ENCODE results near the gene FCRL1.

FCRL1 gene, protein sequence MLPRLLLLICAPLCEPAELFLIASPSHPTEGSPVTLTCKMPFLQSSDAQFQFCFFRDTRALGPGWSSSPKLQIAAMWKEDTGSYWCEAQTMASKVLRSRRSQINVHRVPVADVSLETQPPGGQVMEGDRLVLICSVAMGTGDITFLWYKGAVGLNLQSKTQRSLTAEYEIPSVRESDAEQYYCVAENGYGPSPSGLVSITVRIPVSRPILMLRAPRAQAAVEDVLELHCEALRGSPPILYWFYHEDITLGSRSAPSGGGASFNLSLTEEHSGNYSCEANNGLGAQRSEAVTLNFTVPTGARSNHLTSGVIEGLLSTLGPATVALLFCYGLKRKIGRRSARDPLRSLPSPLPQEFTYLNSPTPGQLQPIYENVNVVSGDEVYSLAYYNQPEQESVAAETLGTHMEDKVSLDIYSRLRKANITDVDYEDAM

DNA sequence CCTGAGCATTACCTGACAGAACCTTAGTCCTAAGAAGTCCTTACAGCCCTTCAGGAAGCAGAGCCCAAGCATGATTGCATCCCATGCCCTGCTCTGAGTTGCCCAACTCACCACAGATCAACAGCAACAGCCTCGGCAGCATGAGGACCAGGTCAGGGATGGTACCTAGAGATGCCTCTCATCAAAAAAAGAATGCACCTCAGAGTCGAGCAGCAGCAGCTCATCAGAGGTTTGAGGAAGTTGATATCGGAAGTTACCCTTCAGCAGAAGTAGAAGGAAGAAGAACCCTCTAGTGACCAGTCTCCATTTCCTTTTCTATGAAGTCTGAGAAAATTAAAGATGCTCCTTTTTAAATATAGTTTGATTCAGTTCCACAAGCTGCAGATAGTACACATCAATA, at the start of gene FCRL1:
TSS of gene FCRL1 (minus strand) at position 225 of the 400 bp plus-strand sequence. CDS start at position 142, 83 bp downstream.
- no peak for DNase-seq (ENCODE audit: low spot score)

DNA sequence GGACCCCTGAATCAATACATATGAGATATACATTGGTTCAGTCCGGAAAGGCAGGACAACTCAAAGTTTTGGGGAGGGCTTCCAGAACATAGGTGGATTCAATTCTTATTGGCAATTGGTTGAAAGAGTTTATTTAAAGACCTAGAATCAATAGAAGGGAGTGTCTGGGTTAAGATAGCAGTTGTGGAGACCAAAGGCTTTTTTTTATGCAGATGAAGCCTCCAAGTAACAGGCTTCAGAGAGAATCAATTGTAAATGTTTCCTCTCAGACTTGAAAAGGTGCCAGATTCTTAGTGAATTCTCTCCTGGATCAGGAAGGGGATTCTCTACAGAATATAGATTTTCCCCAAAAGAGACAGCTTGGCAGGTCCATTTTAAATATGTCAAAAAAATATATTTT, 48.7 kb upstream of the FCRL1 start:
- DNase-seq (ENCODE audit: low spot score): no peak

DNA sequence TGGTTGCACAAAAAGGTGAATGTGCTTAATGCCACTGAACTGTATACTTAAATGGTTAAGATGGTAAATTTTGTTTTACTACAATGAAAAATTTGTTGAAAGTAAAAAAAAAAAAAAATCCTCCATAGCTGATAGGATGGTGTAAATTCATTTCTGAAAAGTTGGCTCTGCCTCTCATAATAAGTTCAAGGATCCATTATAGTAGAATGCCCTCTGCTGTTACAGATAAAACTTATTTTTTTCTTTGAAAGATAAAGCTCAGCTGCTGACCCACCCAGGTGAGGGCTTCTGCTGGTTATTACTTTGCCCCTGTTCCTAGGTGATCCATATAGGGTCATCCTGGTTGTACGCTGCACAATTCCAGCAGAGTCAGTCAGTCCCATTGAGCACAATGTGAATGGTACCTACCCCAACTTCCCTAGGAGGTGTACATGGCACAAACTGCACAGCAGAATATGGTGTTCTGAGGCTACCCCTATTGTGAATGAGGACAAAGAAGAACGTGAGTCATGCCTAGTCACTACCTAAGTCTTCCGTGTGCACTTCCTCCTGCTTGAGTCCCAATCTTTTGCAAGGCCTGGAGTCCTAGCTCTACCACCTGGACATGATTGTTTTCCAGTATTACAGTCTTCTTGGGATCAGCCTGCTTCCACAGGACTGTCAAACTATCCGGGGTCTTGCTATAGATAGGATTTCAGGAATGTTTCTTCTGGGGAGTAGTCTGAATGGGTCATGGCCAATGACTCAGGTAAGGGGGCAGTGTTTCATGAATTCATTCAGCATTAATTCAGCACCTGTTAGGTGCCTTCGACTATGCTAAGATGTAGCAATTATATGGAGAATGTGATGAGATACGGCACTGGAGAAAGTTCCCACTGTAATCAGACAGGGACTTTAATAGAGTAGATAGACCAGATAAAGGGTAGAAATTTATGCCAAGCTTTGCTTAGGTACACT, 42.5 kb upstream of the FCRL1 start:
- no peak for DNase-seq (ENCODE audit: low spot score)

DNA sequence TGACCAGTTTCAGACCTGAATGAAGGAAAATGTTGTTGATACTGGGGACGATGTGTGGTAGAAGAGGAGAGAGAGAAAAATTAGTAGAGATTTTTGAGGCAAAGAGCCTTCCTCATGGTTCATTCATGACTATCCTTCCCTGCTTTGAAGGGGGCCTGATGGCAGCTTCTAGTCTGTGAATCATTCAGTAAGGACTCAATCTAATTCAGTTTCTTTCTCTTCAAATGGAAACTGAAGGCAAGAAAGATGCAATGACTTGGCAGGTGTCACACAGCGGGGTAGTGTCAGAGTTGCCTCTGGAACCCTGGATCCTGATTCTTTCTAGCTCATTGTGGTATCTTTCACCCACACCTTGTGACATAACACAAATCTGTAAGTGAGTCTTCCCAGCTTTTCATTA, 36.6 kb upstream of the FCRL1 start:
- no peak for DNase-seq (ENCODE audit: low spot score)

DNA sequence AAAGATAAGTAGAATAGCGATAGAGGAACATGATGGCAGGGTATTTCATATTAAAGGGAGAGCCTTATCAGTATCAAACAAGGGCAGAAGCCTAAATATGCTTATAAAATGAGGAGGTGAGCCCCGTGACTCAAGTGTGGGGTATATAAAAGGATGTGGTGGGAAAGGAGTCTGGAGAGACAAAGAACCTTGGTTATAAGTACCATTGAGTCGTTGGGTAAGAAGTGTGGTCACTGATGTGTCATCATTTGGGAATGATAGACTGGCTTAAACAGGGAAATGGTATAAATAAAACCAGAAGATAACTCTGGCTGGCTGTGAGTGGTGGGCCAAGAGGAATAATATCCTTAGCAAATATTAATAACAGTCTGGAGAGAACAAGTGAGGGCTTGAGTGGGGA, 32.6 kb upstream of the FCRL1 start:
- DNase-seq (ENCODE audit: low spot score): no peak

DNA sequence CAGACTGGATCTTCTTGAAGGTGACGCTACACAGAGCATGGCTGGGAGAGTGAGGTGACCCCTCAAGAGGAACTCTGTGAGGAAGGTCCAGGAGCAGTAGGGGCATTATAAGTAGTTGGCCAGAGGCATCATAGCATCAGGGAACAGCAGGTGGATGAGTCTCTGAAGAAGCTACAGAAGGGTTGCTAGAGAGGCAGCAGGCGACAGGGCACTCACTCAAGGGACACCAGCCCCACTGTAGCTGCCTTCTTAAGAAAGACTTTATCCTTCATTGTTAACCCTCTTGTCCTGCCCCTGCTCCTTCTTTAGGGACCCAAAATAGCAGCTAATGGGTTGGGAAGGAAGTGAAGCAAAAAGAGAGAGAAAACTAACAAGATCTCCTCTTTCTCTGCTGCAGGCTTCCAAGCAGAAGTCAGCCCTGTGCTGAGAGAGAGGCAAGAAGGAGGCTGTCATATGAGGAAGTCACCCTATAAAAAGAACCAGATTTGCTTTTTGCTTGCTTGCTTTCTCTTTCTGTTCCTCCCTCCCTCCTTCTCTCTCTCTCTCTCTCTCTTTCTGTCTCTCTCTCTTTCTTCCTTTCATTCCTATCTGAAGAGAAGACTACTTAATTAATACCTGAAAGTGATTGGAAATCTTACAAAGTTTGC, 29.4 kb upstream of the FCRL1 start:
- no peak for DNase-seq (ENCODE audit: low spot score)

DNA sequence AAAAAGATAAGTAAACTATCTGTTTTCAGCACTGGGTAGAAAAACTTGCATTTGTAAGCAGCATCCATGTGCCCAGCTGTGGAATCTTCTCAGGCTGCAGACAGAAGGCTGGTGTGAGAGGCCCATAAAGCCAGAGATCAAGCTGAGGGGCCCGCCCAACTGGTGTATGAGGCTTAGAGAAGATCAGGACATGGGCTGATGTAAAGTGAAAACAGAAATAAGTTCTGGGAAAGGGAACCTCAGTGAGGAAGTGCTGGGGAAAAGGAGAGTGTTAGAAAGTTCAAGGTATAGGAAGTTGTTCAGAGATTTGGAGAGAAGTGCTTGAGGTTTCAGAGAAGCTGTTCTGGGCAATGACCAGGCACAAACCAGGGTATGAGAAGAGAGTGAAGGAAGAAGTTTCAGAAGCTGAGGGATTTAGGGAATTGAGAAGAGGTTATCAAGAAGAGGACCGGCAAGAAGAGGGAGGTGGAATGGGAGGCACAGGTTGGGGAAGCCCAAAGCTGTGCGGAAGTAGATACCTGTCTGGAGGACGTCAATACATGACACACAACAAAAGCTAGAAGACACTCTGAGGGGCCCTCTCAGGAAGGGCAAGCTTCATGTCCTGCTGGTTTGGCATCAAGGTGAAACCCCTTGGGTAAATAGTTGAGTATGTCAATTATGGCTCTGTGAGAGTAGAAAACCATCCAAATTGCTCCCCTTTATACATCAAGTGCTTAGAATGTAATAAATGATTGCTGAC, 24.3 kb upstream of the FCRL1 start:
- no peak for DNase-seq (ENCODE audit: low spot score)

DNA sequence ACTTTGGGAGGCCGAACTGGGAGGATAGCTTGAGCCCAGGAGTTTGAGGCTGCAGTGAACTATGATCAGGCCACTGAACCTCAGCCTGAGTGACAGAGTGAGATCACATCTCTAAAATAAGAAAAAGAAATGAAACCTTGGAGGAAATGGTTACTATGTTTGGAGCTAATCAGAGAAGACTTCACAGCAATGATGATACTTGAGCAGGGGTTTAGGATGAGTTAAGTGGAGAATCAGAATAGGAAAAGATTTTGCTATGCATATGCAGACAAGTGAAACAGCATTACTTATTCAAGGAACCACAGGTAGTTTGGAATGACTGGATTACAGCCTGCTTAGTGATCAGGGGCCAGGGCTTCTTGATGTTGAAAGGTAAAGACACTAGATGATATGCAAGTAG, 23.0 kb upstream of the FCRL1 start:
- no peak for DNase-seq (ENCODE audit: low spot score)

DNA sequence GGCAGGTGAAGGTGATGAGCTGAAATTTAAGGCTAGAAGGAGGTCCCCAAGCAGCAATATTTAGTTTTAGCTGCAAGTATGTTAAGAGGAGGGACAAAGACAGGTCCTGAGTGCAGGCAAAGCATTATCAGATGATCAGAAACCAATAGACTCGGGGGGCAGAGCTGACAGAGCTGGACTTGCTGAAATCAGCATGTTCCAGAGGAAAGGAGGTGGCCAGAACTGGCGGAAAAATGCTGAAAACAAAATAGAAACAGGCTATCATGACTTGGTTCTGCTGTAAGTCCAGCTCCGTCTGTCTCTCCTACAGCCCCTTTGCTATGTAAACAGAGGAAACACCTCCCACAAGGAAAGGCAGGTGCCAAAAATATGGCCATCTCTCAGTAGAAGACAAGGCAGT, 21.8 kb upstream of the FCRL1 start, which contains the start of gene CD5L:
TSS of gene CD5L (minus strand) at position 101 of the 400 bp plus-strand sequence. CDS start 107 bp downstream, outside the sequence.
- DNase-seq (ENCODE audit: low spot score): no peak

DNA sequence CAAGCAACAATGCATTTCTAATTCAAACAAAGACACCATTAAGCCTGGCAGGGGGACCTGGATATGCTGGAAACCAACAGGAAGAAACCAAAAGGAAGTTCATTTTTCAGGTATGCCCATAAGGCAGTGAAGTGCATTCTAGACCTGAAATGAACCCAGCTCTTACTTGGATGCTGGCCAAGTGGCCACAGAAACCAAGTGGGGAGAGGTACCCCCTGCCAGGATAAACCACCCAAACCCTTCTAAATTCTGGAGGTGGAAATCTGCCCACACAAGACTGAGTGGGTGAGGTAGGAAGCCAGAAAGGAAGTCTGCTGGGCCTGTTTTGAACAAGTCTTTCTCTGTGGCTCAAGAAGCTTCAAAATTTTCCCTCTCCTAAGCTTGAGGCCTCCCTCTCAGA, 19.0 kb upstream of the FCRL1 start:
- no peak for DNase-seq (ENCODE audit: low spot score)

DNA sequence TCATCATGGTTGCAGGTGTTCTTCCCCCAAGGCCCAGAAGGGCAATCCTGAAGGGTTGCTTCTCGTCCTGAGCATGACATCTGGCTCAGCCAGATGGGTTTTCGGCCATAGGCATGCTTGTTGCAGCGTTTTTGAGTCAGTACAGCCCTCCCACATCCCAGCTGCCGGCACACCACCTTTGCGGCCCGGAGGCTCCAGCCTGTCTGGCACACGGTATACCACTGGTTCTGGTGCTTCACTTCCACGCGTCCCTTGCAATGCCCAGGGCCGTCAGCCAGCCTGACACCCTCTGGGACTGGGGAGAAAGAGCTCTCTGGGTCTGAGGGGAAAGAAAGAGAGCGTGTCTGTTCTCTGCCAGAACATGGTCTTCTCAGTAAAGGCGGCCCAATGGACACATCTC, 14.5 kb upstream of the FCRL1 start:
- DNase-seq (ENCODE audit: low spot score): no peak

DNA sequence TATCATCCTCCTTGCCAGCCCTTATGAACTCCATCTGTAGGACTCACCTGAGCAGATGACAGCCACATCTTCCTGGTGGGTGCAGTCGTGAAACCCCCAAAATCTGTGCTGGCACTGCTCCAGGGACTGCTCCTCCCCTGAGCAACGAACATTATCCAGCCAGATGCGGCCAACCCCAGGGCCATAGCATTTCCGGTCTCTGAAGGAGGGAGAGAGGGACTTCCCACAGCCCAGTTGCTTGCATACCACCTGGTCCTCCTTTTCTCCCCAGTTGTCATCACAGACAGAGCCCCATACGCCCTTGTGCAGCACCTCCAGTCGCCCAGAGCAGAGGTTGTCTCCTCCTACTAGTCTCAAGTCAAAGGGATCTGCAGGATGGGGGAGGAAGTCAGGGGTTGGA, 13.2 kb upstream of the FCRL1 start:
- no peak for DNase-seq (ENCODE audit: low spot score)

DNA sequence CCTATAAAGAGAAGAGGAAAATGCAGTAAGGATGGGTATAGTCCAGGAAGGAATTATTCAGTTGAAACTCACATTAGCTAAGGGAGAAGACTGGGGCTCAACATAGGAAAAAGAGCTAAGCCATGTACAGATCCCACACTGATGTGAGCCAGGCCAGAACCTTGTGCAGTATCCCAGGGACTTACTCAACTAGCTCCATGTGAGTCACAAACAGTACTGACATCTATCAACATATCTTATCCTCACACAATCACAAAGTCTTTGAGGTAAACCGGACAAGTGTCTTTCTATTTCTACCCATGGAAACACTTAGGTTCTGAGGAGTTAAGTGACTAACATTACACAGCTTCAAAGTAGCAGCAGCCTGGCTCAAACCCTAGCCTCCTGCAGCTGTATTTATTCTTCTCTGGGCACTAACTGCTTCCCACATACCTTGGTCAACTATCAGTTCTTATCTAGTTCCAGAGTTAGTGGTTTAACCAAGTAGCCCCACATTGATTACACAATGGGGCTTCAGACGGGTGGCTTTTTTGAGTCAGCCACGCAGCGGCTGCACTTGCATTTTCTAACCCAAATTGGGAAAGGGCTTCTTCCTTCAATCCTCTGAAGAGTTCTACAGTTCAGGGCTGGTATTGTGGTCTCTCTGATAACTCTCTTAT, 12.2 kb upstream of the FCRL1 start:
- no peak for DNase-seq (ENCODE audit: low spot score)

DNA sequence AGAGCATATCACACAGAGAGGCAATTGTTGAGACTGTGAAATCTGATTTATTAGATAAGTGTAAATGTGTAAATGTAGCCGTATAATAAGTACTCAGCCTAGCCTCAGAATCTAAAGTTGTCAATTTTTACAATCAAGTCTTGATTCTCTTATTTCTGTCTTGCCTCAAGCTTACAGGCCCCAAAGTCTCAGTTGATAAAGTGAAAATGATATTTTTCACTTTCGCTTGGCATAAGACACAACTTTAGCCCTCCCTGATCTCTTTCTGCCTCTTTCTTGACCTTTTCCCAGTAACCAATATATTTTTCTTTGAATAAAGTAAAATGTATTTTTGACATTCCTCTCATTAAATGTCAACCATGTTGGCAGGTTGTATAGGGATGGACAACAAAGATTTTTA, 11.0 kb upstream of the FCRL1 start:
- no peak for DNase-seq (ENCODE audit: low spot score)

DNA sequence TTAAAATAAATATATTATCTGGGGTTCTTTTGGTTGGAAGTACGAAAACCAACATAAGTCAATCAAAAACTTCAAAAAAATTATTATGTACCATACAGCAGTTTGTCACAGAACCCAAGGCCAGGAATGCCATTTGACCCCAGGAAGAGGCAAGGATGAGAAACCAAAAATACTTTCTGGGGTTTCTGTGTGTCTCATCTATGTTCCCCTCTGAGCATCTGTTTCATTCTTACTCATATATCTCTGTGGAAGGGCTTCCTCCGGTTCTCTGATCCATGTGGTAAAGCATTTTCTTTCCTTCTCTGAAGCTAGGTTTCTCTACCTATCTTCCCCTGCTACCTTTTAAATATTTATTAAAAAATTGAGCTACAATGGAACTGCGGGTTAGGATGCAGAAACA, 9.8 kb upstream of the FCRL1 start:
- DNase-seq (ENCODE audit: low spot score): no peak

DNA sequence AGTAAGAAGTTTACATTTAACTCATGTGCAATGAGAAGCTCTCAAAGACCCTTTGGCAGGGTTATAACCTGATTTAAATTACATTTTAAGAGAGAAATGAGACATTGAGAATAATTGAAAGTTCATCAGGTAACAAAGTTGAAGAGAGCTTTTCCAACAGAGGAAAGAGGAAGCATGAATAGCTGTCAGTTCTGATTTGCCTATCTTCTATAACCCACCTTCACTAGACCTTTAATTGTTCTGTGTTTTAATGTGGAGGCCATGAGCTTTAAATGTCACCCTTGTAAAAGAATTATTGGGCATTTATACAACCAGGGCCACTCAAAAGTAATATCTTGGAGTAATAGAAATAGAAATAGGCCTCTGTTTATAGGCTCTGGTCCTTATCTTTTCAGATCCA, 9.3 kb upstream of the FCRL1 start:
- no peak for DNase-seq (ENCODE audit: low spot score)

DNA sequence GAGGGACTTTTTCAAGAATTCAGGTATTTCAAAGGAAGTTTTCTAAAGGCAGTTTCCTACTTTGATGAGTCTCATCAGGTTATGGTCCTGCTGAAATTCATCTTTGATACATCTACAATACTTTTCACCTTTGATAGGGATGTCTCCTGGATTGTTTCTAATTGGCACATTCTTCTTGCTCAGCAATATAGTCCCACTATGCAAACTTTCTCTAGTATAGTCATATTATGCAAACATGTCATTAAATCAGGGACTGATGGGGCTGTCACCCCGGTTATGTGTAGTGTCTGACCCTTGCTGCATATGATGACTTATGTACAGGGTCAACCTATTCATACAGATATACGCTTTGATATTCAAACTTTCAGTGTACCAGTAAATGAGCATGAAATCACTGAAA, 379 bp upstream of the FCRL1 start:
- DNase-seq (ENCODE audit: low spot score): no peak

DNA sequence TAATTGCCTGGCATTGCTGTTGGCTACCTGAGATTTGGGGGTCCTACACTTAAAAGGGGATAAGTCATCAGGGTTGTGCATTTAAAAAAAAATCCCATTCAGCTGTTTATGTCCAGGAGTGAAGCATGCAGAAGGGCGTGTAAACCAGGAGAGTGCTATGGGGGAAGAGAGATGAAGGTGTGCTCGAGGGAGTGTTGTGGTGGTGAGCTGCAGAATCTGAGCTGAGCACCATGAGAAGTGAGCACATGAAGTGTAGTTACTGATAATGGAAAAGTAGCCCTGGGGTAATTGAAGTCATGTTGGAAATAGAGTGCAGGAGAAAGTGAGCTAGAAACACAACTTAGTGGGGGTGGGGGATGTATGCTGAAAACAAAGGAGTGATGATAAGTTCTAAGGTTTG, 705 bp downstream of the FCRL1 start:
- no peak for DNase-seq (ENCODE audit: low spot score)

DNA sequence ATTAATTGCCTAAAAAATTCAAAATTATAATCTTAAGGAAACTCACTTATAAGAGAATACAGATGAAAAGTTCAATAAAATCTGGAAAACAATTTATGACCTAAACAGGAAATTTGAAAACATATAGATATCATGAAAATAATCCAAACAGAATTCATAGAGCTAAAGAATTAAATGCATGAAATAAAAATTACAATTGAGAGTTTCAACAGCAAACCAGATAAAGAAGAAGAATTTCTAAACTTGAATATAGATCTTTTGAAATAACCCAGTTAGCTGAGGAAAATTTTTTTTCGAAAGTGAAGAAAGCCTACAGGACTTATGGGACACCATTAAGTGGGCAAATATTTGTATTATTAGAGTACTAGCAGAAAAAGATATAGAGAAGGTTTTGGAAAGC, 6.7 kb downstream of the FCRL1 start:
- no peak for DNase-seq (ENCODE audit: low spot score)

DNA sequence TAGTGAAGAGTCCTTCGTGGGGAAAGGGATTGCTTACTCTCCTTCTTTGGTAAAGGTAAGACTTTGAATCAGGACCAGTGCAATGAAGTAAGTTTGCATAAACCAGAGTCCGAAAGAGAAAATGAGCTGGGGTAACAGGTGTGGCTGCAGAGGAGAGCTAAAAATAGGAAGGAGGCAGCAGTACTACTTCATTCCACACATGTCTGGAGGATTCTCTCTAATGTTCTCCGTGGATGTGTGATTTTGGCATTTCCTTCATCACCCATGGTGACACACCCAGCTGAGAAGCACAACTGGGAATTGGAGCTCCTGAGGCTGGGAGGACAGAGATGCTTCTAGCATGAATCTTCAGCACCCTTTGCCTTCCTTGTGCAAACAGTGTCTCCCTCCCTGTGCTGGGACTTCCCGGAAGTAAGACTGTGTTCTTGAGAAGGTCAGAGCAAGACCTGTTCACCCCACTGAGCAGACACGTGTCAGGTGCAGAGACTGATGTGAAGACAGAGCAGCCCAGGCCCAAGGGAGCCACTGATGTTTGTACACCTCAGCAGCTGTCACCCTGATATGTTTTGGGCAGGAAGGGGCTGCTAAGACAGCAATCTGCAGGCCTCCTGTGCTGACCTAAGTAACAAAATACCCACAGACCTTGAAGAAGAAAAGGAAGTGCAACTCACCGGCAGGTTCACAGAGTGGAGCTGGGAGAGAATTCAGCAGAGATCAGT, 13.3 kb downstream of the FCRL1 start:
- no peak for DNase-seq (ENCODE audit: low spot score)

DNA sequence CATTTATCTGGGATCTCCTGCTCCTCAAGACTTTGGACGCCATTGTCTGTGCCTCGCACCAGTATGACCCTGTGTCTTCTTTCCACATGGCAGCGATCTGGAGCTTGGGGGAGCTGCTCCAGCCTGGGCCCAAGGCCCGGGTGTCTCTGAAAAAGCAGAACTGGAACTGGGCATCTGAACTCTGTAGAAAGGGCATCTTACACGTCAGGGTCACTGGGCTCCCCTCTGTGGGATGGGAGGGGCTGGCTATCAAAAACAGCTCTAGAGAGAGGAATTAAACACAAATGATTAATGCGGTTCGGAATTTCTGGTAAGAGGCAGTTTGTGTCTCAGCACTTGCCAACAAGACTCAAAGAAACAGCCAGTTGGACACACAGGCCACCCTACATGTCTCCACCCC, 16.1 kb downstream of the FCRL1 start:
- DNase-seq (ENCODE audit: low spot score): no peak
